GM10248 (cell line): ENCODE measurements around the gene NTRK1.

Source experiments
- CTCF ChIA-PET: fragments of 300-600 bp; sonication (Branson Sonifier 250); formaldehyde crosslinking; extraction: SDS; loops from one replicate; lab custom pipeline; 2021; ENCODE audit warnings: antibody characterized with exemption; lab: Yijun Ruan, JAX
- POLR2A ChIA-PET: fragments of 350-650 bp; sonication (Branson Sonifier 250); formaldehyde crosslinking; extraction: SDS; loops from one replicate; lab custom pipeline; 2020; ENCODE audit warnings: antibody characterized with exemption; lab: Yijun Ruan, JAX
- DNase-seq: peaks from one replicate; pipeline ENCODE4 v3.0.0; 2012; ENCODE audit errors: extremely low spot score
- CTCF ChIP-seq: IDR thresholded peaks from 2 replicates; pipeline ENCODE4 v1.5.1; 2012; ENCODE audit warnings: mild to moderate bottlenecking, low read depth; ENCODE audit errors: extremely low read depth, missing control alignments, control extremely low read depth

Gene NTRK1

DNA sequence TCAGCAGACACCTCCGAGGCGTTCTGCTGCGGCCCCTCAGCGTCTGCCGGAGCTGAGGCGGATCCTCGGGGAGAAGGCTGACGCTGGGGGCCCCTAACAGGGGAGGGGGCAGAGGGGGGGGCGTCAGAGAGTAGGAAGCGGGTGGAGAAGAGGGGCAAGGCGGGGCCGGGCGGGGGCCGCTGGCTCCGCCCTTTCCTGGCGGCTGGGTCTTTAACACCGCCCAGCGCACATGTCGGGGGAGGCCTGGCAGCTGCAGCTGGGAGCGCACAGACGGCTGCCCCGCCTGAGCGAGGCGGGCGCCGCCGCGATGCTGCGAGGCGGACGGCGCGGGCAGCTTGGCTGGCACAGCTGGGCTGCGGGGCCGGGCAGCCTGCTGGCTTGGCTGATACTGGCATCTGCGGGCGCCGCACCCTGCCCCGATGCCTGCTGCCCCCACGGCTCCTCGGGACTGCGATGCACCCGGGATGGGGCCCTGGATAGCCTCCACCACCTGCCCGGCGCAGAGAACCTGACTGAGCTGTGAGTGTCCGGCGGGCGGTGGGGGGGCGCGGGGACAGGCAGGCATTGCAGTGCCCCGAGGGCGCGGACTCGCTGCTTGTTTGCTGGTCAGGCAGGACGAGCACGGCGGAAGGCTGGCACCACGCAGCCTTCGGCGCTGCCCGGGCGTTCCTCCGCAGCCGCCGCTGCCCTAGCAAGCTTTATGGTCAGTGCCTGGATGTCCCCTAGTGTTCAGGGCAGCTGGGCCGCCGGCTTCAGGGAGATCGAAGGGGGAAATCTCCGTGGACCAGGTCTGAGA, at the start of gene NTRK1:
Gene NTRK1 (plus strand): TSS at position 238 of the 796 bp plus-strand sequence. CDS start 70 bp downstream, at position 308.
- POLR2A ChIA-PET: interaction anchor here (0.6 to 1.2 kb wide), 2 partner anchors 63 to 133 kb away, joined by 3 to 6 read pairs; partner anchors contain the start of genes ISG20L2 and METTL25B

GRCh38 chr1:156811168-156811567, 49.5 kb upstream of the NTRK1 start:
- CTCF ChIA-PET: interaction anchor here (1.1 to 11.5 kb wide), 6 partner anchors 11 to 84 kb away, joined by 3 to 106 read pairs (median 4); no protein-coding TSS in a partner anchor
- DNase-seq: no peak
- TF ChIP-seq CTCF: no peak
- POLR2A ChIA-PET: no interaction called here

More for the DNA sequence above, at the start of gene NTRK1:
- TF ChIP-seq CTCF: no peak
- CTCF ChIA-PET: interaction anchor here (0.6 to 8.8 kb wide), 43 partner anchors 8 to 233 kb away, joined by 3 to 163 read pairs (median 8); partner anchors contain the start of genes CRABP2, ISG20L2, METTL25B and NES
- DNase-seq: peak; percentile 77

DNA sequence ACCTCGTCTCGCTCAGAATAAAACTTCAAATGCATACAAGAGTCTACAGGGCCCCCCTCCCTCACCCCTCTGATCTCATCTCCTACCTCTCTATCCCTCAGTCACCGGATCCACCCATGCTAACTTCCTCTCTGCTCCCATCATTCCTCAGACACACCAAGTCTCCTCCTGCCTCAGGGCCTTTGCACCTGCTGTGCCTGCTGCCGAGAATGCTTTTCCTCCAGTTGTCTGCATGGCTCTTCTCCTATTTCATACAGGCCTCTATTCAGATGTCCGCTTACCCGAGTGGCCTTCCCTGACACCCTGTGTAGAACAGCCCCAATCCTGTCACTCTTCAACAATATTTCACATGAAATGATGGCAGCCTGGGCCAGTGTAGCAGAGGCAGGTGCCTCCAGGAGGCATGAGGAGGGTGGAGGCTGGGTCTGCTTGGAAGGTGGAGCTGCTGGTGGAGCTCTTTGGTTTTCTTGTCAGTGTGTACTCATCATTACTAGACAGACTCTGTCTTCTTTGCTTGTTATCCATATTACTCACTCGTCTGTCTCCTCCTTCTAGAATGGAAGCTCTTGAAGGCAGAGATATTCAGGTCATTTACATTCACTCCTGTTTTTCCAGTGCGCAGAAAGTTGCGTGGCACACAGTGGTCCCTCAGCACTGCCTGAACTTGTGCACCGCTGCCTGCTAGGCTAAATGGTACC, 48.2 kb upstream of the NTRK1 start:
- ChIA-PET CTCF (interaction anchor here (1.0 to 11.5 kb wide), 7 partner anchors 10 to 122 kb away, joined by 3 to 106 read pairs (median 5); partner anchors contain the start of gene INSRR), POLR2A (no interaction called here)
- no peak for TF ChIP-seq CTCF
- DNase-seq: no peak

DNA sequence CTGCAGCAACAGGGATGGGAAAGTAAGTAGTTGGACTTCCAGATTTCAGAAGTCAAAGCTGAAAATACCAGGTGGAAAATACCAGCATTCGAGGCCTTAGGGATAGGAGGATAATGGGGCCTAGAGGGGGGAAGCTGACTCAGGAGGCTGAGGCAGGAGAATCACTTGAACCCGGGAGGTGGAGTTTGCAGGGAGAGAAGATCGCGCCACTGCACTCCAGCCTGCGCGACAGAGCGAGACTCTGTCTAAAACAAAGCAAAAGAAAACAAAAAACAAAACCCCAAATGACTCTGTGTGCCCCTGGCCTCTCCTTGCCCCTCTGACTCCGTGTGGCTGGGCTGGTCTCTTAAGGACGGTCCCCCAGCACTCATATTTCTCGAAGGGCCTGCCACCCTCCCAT, 47.4 kb upstream of the NTRK1 start:
- ChIA-PET POLR2A (interaction anchor here (0.6 kb wide), 1 partner anchor 29 kb away, joined by 3 read pairs; no protein-coding TSS in a partner anchor), CTCF (interaction anchor here (1.0 to 11.5 kb wide), 13 partner anchors 8 to 87 kb away, joined by 3 to 106 read pairs (median 6); partner anchors contain the start of gene INSRR)
- TF ChIP-seq CTCF: no peak
- DNase-seq: no peak

GRCh38 chr1:156813750-156814570, 46.7 kb upstream of the NTRK1 start:
- peak; percentile 82 for DNase-seq
- ChIA-PET CTCF (interaction anchor here (0.6 to 11.5 kb wide), 16 partner anchors 8 to 88 kb away, joined by 3 to 106 read pairs (median 6); partner anchors contain the start of genes INSRR and PRCC), POLR2A (interaction anchor here (0.6 to 0.7 kb wide), 2 partner anchors 29 to 47 kb away, joined by 3 to 4 read pairs; partner anchors contain the start of gene PRCC)
- peak; percentile 58 for TF ChIP-seq CTCF
